Skeletal muscle tissue (tissue), 2 donors: ENCODE data around the gene THEMIS2. TPM values are rescaled to one million over a fixed set of nuclear protein-coding genes. Genes with fewer than 3 reads are reported as not detected.

Source experiments
- small RNA-seq: library from RNA; depleted of rRNA; stranded (forward); fragments of <200 nt; gene quantifications from one replicate; pipeline ENCODE3, GENCODE V24; 2014
- total RNA-seq: library from RNA; depleted of rRNA; stranded (reverse); fragments of >200 nt; gene quantifications from one replicate; pipeline ENCODE4 v1.2.3, GENCODE V29; 2014

The THEMIS2 gene
- total RNA-seq, 1 donor from 2014 or later, result 4.7 TPM

Small RNAs within 50 kb of the gene (small RNA-seq; reads per million reads assigned to genes)
- gene RNU6-1245P (not detected), gene SCARNA1 (6.2 reads per million, percentile 91 among the genes with 10 or more reads in this experiment)

Other genes starting within 250 kb of the THEMIS2 start
- 2.6 TPM for gene FGR, start 237.4 kb upstream of the THEMIS2 start, total RNA-seq
- gene IFI6, start 200.4 kb upstream of the THEMIS2 start, total RNA-seq, result 90.8 TPM
- gene FAM76A, start 146.6 kb upstream of the THEMIS2 start, total RNA-seq, result 21.9 TPM
- gene STX12, start 99.3 kb upstream of the THEMIS2 start, total RNA-seq, result 39.1 TPM
- 42.3 TPM for gene PPP1R8, start 41.8 kb upstream of the THEMIS2 start, total RNA-seq
- gene RPA2, start 42.0 kb downstream of the THEMIS2 start, total RNA-seq, result 83.0 TPM
- not detected for gene SMPDL3B, start 62.5 kb downstream of the THEMIS2 start, total RNA-seq
- 2.6 TPM for gene XKR8, start 87.4 kb downstream of the THEMIS2 start, total RNA-seq
- 9.9 TPM for gene EYA3, start 216.1 kb downstream of the THEMIS2 start, total RNA-seq